ENCODE data around the gene MAB21L3.

Gene MAB21L3

DNA sequence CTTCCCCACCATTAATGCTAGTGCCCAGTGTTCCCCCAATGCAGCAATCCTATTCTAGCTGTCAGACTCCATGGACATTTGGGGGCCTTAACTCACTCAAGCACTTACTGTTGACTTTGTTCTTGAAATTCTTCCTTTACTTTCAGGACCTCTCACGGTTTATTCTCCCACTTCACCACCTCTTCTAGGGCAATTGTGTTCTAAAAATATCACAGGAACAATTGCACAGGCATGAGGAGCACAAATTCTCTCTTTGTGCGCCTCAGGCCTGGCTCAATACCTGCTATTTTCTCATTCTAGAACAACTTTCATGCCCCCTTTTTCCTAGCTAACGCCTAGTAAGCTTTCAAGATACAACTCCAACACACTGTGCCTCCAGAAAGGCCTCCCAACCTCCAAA is 7.3 kb downstream of the MAB21L3 start:
- Histone ChIP-seq H3K36me3 (ENCODE audit: insufficient read depth, low read length) (no peaks in the 10 kb centered on the region), H3K4me3 (ENCODE audit: low read length) (no peak overlapping the region), H3K4me1 (ENCODE audit: insufficient read depth, low read length) (no peaks in the 10 kb centered on the region), H3K27me3 (ENCODE audit: insufficient read depth, low read length) (peaks cover 2% of the 10 kb centered on the region), H3K9me3 (ENCODE audit: low read length) (no peaks in the 10 kb centered on the region), H2AFZ (ENCODE audit: low read depth, low read length) (no peak overlapping the region)

GRCh38 chr1:116119876-116120275 is 8.7 kb downstream of the MAB21L3 start:
- H3K36me3 ChIP-seq (ENCODE audit: insufficient read depth, low read length): no peaks in the 10 kb centered on the region
- peaks cover 2% of the 10 kb centered on the region for H3K27me3 ChIP-seq (ENCODE audit: insufficient read depth, low read length)
- no peak overlapping the region for H3K4me3 ChIP-seq (ENCODE audit: low read length)
- H3K9me3 ChIP-seq (ENCODE audit: low read length): no peaks in the 10 kb centered on the region
- no peak overlapping the region for H2AFZ ChIP-seq (ENCODE audit: low read depth, low read length)
- no peaks in the 10 kb centered on the region for H3K4me1 ChIP-seq (ENCODE audit: insufficient read depth, low read length)

DNA sequence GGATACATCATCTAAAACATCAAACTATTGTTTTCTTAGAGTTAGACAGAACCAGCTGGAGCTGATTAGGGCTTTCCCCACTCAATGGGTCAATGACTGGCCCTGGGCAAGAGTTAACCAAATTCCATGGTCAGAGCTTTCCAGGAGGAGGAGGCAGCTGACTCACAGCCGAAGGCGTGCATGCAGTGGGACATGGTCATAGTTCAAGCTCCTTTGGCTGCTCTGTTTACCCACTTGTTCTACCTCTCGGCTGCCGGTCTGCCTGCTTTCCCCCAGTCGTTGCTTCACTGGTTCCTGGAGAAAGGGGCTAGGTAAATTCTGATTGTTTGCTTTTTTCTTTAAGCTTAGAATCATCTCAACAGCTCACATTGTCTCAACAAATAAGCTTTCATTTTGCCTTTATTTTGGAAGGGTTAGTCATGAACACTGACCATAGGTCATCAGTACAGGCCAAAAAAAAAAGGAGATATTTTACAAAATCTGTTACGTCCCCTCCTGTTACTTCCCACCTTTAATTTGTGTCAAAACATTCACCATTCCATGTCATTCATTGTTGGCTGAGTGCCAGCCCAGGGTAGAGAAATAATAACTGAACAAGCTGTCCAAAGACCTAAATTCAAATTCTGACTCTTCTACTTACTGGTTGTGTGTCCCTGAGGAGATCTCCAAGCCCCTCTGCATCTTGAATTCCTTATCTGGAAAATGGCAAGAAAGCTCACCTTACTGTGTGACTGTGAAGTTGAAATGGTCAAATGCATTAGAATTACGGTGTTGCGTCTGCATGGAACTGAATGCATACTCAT is 12.0 kb downstream of the MAB21L3 start:
- Histone ChIP-seq H3K9me3 (ENCODE audit: low read length) (no peaks in the 10 kb centered on the region), H2AFZ (ENCODE audit: low read depth, low read length) (no peak overlapping the region), H3K27me3 (ENCODE audit: insufficient read depth, low read length) (peaks cover 2% of the 10 kb centered on the region), H3K4me1 (ENCODE audit: insufficient read depth, low read length) (no peaks in the 10 kb centered on the region), H3K36me3 (ENCODE audit: insufficient read depth, low read length) (no peaks in the 10 kb centered on the region), H3K4me3 (ENCODE audit: low read length) (no peak overlapping the region)

GRCh38 chr1:116123837-116124533 is 12.8 kb downstream of the MAB21L3 start:
- H3K4me3 ChIP-seq (ENCODE audit: low read length): no peak overlapping the region

DNA sequence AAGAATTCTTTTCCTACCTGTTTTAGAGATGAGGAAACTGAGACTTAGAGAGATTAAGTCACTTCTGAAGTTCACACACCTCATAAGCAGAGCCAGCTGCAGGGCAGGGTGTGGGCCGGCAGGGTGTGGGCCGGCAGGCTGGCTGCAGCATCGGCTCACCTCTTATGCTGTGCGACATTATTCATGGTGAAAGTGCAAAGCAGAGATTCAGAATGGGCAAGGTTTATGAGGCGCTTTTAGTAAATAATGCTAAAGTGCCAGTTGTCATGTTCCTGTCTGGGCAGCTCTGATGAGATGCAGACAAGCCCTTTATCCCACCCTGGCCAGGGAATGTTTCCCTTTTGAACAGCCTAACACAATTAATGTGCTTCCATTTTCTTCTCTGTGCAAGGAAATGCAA is 14.6 kb downstream of the MAB21L3 start:
- H3K9me3 ChIP-seq (ENCODE audit: low read length): no peaks in the 10 kb centered on the region
- peaks cover 2% of the 10 kb centered on the region for H3K27me3 ChIP-seq (ENCODE audit: insufficient read depth, low read length)
- H3K36me3 ChIP-seq (ENCODE audit: insufficient read depth, low read length): no peaks in the 10 kb centered on the region
- no peaks in the 10 kb centered on the region for H3K4me1 ChIP-seq (ENCODE audit: insufficient read depth, low read length)
- H2AFZ ChIP-seq (ENCODE audit: low read depth, low read length): no peak overlapping the region
- no peak overlapping the region for H3K4me3 ChIP-seq (ENCODE audit: low read length)

More at GRCh38 chr1:116123837-116124533, 12.8 kb downstream of the MAB21L3 start:
- H2AFZ ChIP-seq (ENCODE audit: low read depth, low read length): no peak overlapping the region
- H3K36me3 ChIP-seq (ENCODE audit: insufficient read depth, low read length): no peaks in the 10 kb centered on the region
- H3K4me1 ChIP-seq (ENCODE audit: insufficient read depth, low read length): no peaks in the 10 kb centered on the region
- no peaks in the 10 kb centered on the region for H3K9me3 ChIP-seq (ENCODE audit: low read length)
- H3K27me3 ChIP-seq (ENCODE audit: insufficient read depth, low read length): peaks cover 2% of the 10 kb centered on the region

DNA sequence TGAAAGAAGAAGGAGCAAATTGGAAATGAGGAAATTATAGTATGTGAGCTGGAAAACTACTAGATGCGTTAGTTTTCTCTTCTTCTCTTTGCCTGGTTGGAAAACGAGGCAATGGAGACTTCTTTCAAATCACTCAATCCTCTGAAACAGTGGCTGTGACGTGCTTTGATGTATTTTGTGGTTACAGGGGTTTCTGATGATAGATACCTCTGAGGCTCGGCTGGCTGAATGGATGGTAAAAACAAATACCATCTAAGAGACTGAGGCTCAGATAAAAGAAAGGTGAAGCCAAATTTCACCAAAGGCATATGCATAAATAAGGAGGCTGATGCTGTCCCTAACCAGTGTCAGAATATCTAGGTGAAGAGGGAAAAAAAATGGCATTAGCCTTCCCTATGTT is 15.1 kb downstream of the MAB21L3 start:
- Histone ChIP-seq H3K36me3 (ENCODE audit: insufficient read depth, low read length) (no peaks in the 10 kb centered on the region), H3K4me3 (ENCODE audit: low read length) (no peak overlapping the region), H2AFZ (ENCODE audit: low read depth, low read length) (no peak overlapping the region), H3K9me3 (ENCODE audit: low read length) (no peaks in the 10 kb centered on the region), H3K27me3 (ENCODE audit: insufficient read depth, low read length) (peaks cover 2% of the 10 kb centered on the region), H3K4me1 (ENCODE audit: insufficient read depth, low read length) (no peaks in the 10 kb centered on the region)

DNA sequence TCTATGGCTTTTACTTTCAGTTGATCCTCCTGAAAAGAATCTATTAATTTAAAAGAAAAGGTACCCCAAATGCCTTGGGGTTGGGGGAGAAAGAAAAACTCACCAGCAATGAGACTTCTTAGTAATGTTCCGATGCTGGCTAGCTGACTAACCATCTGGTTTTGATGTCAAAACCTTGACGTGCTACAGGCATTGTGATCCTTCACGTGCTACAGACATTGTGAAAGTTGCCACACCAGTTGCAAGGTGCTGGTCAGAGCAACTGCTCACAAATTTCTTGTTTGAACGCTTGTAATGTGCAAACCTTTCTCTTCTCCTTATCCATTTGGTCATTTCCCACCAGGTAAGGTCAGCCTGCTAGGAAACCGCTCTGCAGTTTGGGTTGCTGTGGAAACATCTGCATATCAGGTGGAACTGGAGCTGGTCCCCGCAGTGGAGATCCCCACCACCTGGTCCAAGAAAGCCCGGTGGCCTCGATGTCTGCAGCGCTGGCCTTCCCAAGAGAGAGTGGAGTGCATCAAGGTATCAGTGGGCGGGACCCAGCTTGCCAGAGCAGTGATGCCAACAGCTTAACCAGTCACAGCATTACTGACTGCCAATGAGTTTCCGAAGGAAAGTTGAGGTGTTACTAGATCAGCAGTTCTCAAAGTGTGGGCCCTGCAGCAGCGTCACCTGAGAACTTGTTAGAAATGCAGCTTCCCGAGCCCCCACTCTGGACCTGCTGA is 16.1 kb downstream of the MAB21L3 start:
- Histone ChIP-seq H3K4me1 (ENCODE audit: insufficient read depth, low read length) (no peaks in the 10 kb centered on the region), H2AFZ (ENCODE audit: low read depth, low read length) (no peak overlapping the region), H3K9me3 (ENCODE audit: low read length) (no peaks in the 10 kb centered on the region), H3K4me3 (ENCODE audit: low read length) (no peak overlapping the region), H3K36me3 (ENCODE audit: insufficient read depth, low read length) (no peaks in the 10 kb centered on the region), H3K27me3 (ENCODE audit: insufficient read depth, low read length) (peaks cover 2% of the 10 kb centered on the region)

DNA sequence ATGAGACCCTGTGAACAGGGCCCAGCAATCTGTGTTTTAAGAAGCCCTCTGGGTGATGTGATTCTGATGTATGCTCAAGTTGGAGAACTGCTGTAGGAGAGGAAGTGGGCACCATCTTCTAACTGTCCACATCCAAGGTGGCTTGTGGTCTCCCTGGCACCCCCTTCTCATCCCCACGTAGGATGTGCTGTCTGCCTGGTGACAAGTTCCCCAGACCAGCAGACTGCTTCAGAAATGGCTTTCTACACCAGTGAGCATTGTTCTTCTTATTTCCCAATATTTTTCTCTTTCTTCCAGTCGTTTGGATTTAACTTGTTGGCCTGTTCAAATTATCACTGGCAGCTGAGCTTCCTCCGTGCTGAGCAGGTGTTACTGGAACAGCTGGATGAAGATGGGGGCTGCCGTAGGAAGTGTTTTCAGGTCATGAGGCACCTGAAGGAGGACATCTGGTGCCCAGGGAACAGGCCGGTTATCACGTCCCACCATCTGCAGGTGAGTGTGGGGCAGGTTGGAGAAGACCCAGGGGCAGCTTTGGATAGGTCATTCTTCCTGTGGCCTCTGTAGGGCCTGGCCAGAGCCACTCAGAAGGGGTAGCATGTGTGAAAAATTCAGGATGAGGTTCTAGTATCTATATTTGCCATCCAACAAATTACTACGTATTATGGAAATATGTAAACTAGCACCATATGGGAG is 16.8 kb downstream of the MAB21L3 start:
- H2AFZ ChIP-seq (ENCODE audit: low read depth, low read length): no peak overlapping the region
- no peaks in the 10 kb centered on the region for H3K4me1 ChIP-seq (ENCODE audit: insufficient read depth, low read length)
- H3K9me3 ChIP-seq (ENCODE audit: low read length): no peaks in the 10 kb centered on the region
- no peaks in the 10 kb centered on the region for H3K36me3 ChIP-seq (ENCODE audit: insufficient read depth, low read length)
- peaks cover under 1% of the 10 kb centered on the region for H3K27me3 ChIP-seq (ENCODE audit: insufficient read depth, low read length)
- no peak overlapping the region for H3K4me3 ChIP-seq (ENCODE audit: low read length)

- Histone ChIP-seq H3K36me3 (ENCODE audit: insufficient read depth, low read length) (no peaks in the 10 kb centered on the region), H2AFZ (ENCODE audit: low read depth, low read length) (no peak overlapping the region), H3K4me1 (ENCODE audit: insufficient read depth, low read length) (no peaks in the 10 kb centered on the region), H3K9me3 (ENCODE audit: low read length) (no peaks in the 10 kb centered on the region), H3K4me3 (ENCODE audit: low read length) (no peak overlapping the region), H3K27me3 (ENCODE audit: insufficient read depth, low read length) (no peaks in the 10 kb centered on the region)
Measured at GRCh38 chr1:116128664-116129063, 17.5 kb downstream of the MAB21L3 start.

DNA sequence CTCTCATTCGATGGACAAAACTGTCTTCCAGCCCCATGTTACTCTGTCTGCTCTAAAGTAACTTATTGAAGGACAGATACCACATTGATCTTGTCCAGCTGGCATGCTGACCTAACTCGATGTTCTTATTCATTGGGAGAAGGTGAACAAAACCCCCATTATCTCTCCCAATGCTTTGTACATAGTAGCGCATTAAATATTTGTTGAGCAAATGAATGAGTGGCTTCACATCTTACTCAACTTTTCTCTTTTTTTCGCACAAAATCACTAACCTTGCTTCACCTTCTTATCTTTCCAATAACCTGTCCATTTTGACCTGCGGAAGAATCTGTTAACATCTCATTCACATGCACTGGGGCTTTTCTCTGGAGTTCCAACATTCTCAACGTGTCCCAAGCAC is 18.3 kb downstream of the MAB21L3 start:
- Histone ChIP-seq H2AFZ (ENCODE audit: low read depth, low read length) (no peak overlapping the region), H3K36me3 (ENCODE audit: insufficient read depth, low read length) (no peaks in the 10 kb centered on the region), H3K27me3 (ENCODE audit: insufficient read depth, low read length) (no peaks in the 10 kb centered on the region), H3K4me3 (ENCODE audit: low read length) (no peak overlapping the region), H3K9me3 (ENCODE audit: low read length) (no peaks in the 10 kb centered on the region), H3K4me1 (ENCODE audit: insufficient read depth, low read length) (no peaks in the 10 kb centered on the region)

DNA sequence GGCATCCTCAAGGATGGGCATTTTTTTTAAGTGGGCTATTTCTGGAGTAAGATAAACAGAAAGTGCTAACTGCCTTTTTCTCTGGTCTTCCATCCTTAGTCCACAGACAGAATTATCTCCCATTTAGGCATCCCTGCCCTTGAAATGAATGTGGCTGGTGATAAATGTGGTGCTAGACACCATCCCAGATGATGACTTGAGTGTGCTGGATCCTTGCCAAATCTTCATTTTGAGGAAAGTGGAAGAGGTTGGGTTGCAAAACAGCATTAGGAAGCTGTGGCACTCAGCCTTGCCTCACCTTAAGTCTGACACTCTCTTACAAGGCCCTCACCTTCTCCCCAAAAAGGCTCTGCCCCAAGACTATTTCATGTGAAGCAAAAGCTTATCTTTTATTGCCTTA is 19.2 kb downstream of the MAB21L3 start:
- no peak overlapping the region for H2AFZ ChIP-seq (ENCODE audit: low read depth, low read length)
- H3K27me3 ChIP-seq (ENCODE audit: insufficient read depth, low read length): no peaks in the 10 kb centered on the region
- no peaks in the 10 kb centered on the region for H3K9me3 ChIP-seq (ENCODE audit: low read length)
- H3K36me3 ChIP-seq (ENCODE audit: insufficient read depth, low read length): no peaks in the 10 kb centered on the region
- no peak overlapping the region for H3K4me3 ChIP-seq (ENCODE audit: low read length)
- H3K4me1 ChIP-seq (ENCODE audit: insufficient read depth, low read length): no peaks in the 10 kb centered on the region

GRCh38 chr1:116131170-116131569 is 20.0 kb downstream of the MAB21L3 start:
- no peak overlapping the region for H3K4me3 ChIP-seq (ENCODE audit: low read length)
- H3K27me3 ChIP-seq (ENCODE audit: insufficient read depth, low read length): no peaks in the 10 kb centered on the region
- H3K9me3 ChIP-seq (ENCODE audit: low read length): no peaks in the 10 kb centered on the region
- H3K4me1 ChIP-seq (ENCODE audit: insufficient read depth, low read length): no peaks in the 10 kb centered on the region
- H2AFZ ChIP-seq (ENCODE audit: low read depth, low read length): no peak overlapping the region
- H3K36me3 ChIP-seq (ENCODE audit: insufficient read depth, low read length): no peaks in the 10 kb centered on the region

Measured in neuron (in vitro differentiated cells).